Right ventricle myocardium superior (tissue), 1 donor: ENCODE measurements around the gene ZNF180. TPM values are rescaled to one million over a fixed set of nuclear protein-coding genes. Genes with fewer than 3 reads are reported as not detected.

ENCODE experiments used
- total RNA-seq: library from RNA; stranded (reverse); fragmentation: NEBNext Ultra II Directional; extraction: Animal tissue kit (Norgen Biotek cat#: 25700); gene quantifications from one replicate; pipeline ENCODE4 v1.2.1, GENCODE V29; 2021
- donor health status: DM: no; HTN: yes; CAD: no; lungs with severe emphysema.

The ZNF180 gene
- total RNA-seq, 1 donor from 2014 or later, result 4.6 TPM

Other genes starting within 250 kb of the ZNF180 start
- gene ZNF233, start 240.6 kb downstream of the ZNF180 start, total RNA-seq, result 6.3 TPM
- 3.3 TPM for gene ZNF235, start 195.5 kb downstream of the ZNF180 start, total RNA-seq
- gene ZNF112, start 143.8 kb downstream of the ZNF180 start, total RNA-seq, result 3.4 TPM
- gene ZNF285, start 98.9 kb downstream of the ZNF180 start, total RNA-seq, result 4.9 TPM
- 6.1 TPM for gene ZNF229, start 52.0 kb downstream of the ZNF180 start, total RNA-seq
- not detected for gene CEACAM20, start 29.2 kb upstream of the ZNF180 start, total RNA-seq
- not detected for gene IGSF23, start 113.0 kb upstream of the ZNF180 start, total RNA-seq
- gene PVR, start 143.4 kb upstream of the ZNF180 start, total RNA-seq, result 32.1 TPM
- 3.9 TPM for gene CEACAM19, start 171.0 kb upstream of the ZNF180 start, total RNA-seq
- gene CEACAM16, start 198.6 kb upstream of the ZNF180 start, total RNA-seq, result not detected
- gene BCL3, start 248.2 kb upstream of the ZNF180 start, total RNA-seq, result 14.6 TPM